Activated T-helper 1 cell treated with Interleukin-2 at 50 U/mL for 16 hours (primary cell): ENCODE measurements around the gene ZFP57.
"Not testable (repeated sequence)": the region's sequence is repeated elsewhere in the genome, so short reads cannot be mapped to it uniquely, and the experiment has no call there.

Experiments used
- DNase-seq: peaks from one replicate; pipeline ENCODE4 v3.0.0-alpha.2; 2020; ENCODE audit warnings: low read depth

The ZFP57 gene

GRCh38 chr6:29696147-29697125 is 15.5 kb upstream of the ZFP57 start:
- no peak for DNase-seq

GRCh38 chr6:29694637-29695036 is 13.7 kb upstream of the ZFP57 start:
- DNase-seq = no peak

- no peak for DNase-seq
Observed at GRCh38 chr6:29685718-29686326, 4.9 kb upstream of the ZFP57 start.

GRCh38 chr6:29681811-29682210 is 859 bp upstream of the ZFP57 start:
- no peak for DNase-seq

- DNase-seq = no peak
Observed at GRCh38 chr6:29680416-29680815, 536 bp downstream of the ZFP57 start.

GRCh38 chr6:29679962-29680361 is 990 bp downstream of the ZFP57 start:
- no peak for DNase-seq

GRCh38 chr6:29678114-29678513 is 2.8 kb downstream of the ZFP57 start:
- no peak for DNase-seq

GRCh38 chr6:29676981-29677601 is 3.9 kb downstream of the ZFP57 start:
- DNase-seq = no peak

- DNase-seq = no peak
Observed at GRCh38 chr6:29675561-29675960, 5.4 kb downstream of the ZFP57 start.

GRCh38 chr6:29674008-29674407 is 6.9 kb downstream of the ZFP57 start:
- DNase-seq = no peak

GRCh38 chr6:29673161-29673560 is 7.8 kb downstream of the ZFP57 start:
- DNase-seq = no peak

- not testable (repeated sequence) for DNase-seq
Observed at GRCh38 chr6:29672116-29672515, 8.8 kb downstream of the ZFP57 start.

- DNase-seq = no peak
Observed at GRCh38 chr6:29671026-29671425, 9.9 kb downstream of the ZFP57 start.

- no peak for DNase-seq
Observed at GRCh38 chr6:29667158-29667557, 13.8 kb downstream of the ZFP57 start.

GRCh38 chr6:29666826-29667130 is 14.2 kb downstream of the ZFP57 start:
- DNase-seq = no peak

GRCh38 chr6:29665942-29666825 is 14.8 kb downstream of the ZFP57 start:
- DNase-seq = no peak

GRCh38 chr6:29663300-29664042 is 17.5 kb downstream of the ZFP57 start:
- DNase-seq = no peak

- not testable (repeated sequence) for DNase-seq
Observed at GRCh38 chr6:29661502-29662141, 19.3 kb downstream of the ZFP57 start.

- DNase-seq = no peak
Observed at GRCh38 chr6:29661071-29661470, 19.9 kb downstream of the ZFP57 start.

- DNase-seq = no peak
Observed at GRCh38 chr6:29656798-29657197, 24.2 kb downstream of the ZFP57 start, which contains the start of gene MOG. Gene MOG (plus strand): TSS chr6:29657092. CDS start chr6:29657210, 118 bp downstream.

GRCh38 chr6:29656157-29656556 is 24.8 kb downstream of the ZFP57 start:
- DNase-seq = no peak
